OCI-LY7 (cell line): Measurements from ENCODE around the gene TTC33. TPM values are rescaled to one million over a fixed set of nuclear protein-coding genes. Genes with fewer than 3 reads are reported as not detected.
A peak's percentile ranks its signal among the peaks of the same experiment; 100 is the strongest.

Experiments
- BruUV-seq: library from RNA; stranded (reverse); fragments of 400-500 nt; replicated peaks from 2 replicates; lab custom pipeline; 2021; lab: Mats Ljungman, UMichigan
- CTCF ChIA-PET: fragments of 300-600 bp; sonication (Branson Sonifier 250); formaldehyde crosslinking; loops from one replicate; lab custom pipeline; 2022; ENCODE audit warnings: antibody characterized with exemption; ENCODE audit not compliant: unreplicated experiment; lab: Charles Lee
- POLR2A ChIA-PET: fragments of 300-600 bp; sonication (Branson Sonifier 250); formaldehyde crosslinking; loops from one replicate; lab custom pipeline; 2022; ENCODE audit warnings: antibody characterized with exemption; lab: Charles Lee
- DNase-seq: peaks from one replicate; pipeline ENCODE4 v3.0.0-alpha.2; 2015; ENCODE audit warnings: low spot score
- H2AFZ ChIP-seq: fragments of 200-600 bp; sonication (generic), shearing (Covaris generic); 2 replicates; pipeline ENCODE4 v1.6.1; 2014; ENCODE audit warnings: mild to moderate bottlenecking, antibody characterized with exemption, low read length, moderate library complexity
- H3K27ac ChIP-seq: fragments of 200-600 bp; sonication (generic); 2 replicates; pipeline ENCODE4 v1.5.1; 2014; ENCODE audit warnings: mixed run types, low read depth, mild to moderate bottlenecking, moderate library complexity, low read length, inconsistent platforms; ENCODE audit not compliant: poor library complexity, severe bottlenecking
- H3K36me3 ChIP-seq: fragments of 200-600 bp; sonication (generic); 2 replicates; pipeline ENCODE4 v1.6.1; 2014; ENCODE audit warnings: mild to moderate bottlenecking, antibody characterized with exemption, low read length, moderate library complexity, mixed read lengths; ENCODE audit not compliant: insufficient read depth
- H3K4me1 ChIP-seq: fragments of 200-600 bp; sonication (generic); 2 replicates; pipeline ENCODE4 v1.5.1; 2014; ENCODE audit warnings: mild to moderate bottlenecking, low read length; ENCODE audit not compliant: insufficient read depth, poor library complexity, severe bottlenecking
- H3K4me2 ChIP-seq: fragments of 200-600 bp; sonication (generic); 2 replicates; pipeline ENCODE4 v1.6.1; 2014; ENCODE audit warnings: mild to moderate bottlenecking, low read length
- H3K4me3 ChIP-seq: fragments of 200-600 bp; sonication (generic); 2 replicates; pipeline ENCODE4 v1.5.1; 2014; ENCODE audit warnings: mild to moderate bottlenecking, low read depth, low read length; ENCODE audit not compliant: poor library complexity, severe bottlenecking
- H3K79me2 ChIP-seq: fragments of 200-600 bp; sonication (generic); 2 replicates; pipeline ENCODE4 v1.6.1; 2016; ENCODE audit warnings: low read depth, mild to moderate bottlenecking, low read length, moderate library complexity, mixed read lengths; ENCODE audit not compliant: insufficient read depth
- H3K9me2 ChIP-seq: fragments of 200-600 bp; sonication (generic); 2 replicates; pipeline ENCODE4 v1.6.1; 2016; ENCODE audit warnings: mild to moderate bottlenecking, low read length, mixed read lengths; ENCODE audit not compliant: insufficient read depth
- H3K9me3 ChIP-seq: fragments of 200-600 bp; sonication (generic); 2 replicates; pipeline ENCODE4 v1.6.1; 2014; ENCODE audit warnings: mild to moderate bottlenecking, mixed run types, low read length, mixed read lengths
- H4K20me1 ChIP-seq: fragments of 200-600 bp; sonication (generic); 2 replicates; pipeline ENCODE4 v1.6.1; 2014; ENCODE audit warnings: mild to moderate bottlenecking, antibody characterized with exemption, low read length, moderate library complexity, mixed read lengths; ENCODE audit not compliant: insufficient read depth
- EZH2phosphoT487 ChIP-seq: fragments of 200-600 bp; sonication (generic); IDR thresholded peaks from 2 replicates; pipeline ENCODE4 v1.6.1; 2018; ENCODE audit warnings: low read depth, borderline replicate concordance, mild to moderate bottlenecking, mixed run types, antibody characterized with exemption, low read length, moderate library complexity, mixed read lengths
- intact Hi-C: fragments of 100-400 bp; cut with micrococcal nuclease; formaldehyde crosslinking; loops from one replicate; pipeline ENCODE4 v1.10.0; 2022; ENCODE audit not compliant: unreplicated experiment
- total RNA-seq, 2 experiments: library from RNA; depleted of rRNA in 1 of 2; stranded (reverse); fragments of >200 nt in 1 of 2; shearing (Covaris generic) in 1 of 2; gene quantifications; 2 replicates each; pipeline ENCODE4 v1.2.3, GENCODE V29; 2014 to 2022
- TF ChIP-seq, protein P1 (sequence below): fragments of 200-600 bp; sonication (generic); conservative IDR thresholded peaks from 2 replicates; pipeline ENCODE4 v1.5.1; 2014; ENCODE audit warnings: mild to moderate bottlenecking, antibody characterized with exemption, low read length, moderate library complexity, mixed read lengths

TTC33 gene
- total RNA-seq, 2 experiments from 2014 or later: 15.9 to 20.5 TPM

GRCh38 chr5:40688127-40688761 lies 67.5 kb downstream of the TTC33 start:
- H4K20me1 ChIP-seq: no peaks in the 10 kb centered on the region

GRCh38 chr5:40687321-40687720 lies 68.4 kb downstream of the TTC33 start:
- Histone ChIP-seq H3K4me1 (no peaks in the 10 kb centered on the region), H4K20me1 (no peaks in the 10 kb centered on the region), H3K27ac (no peak overlapping the region), H3K9me3 (no peaks in the 10 kb centered on the region), H3K4me3 (no peak overlapping the region), H3K36me3 (no peaks in the 10 kb centered on the region), H3K79me2 (no peaks in the 10 kb centered on the region), H3K4me2 (no peak overlapping the region), H2AFZ (no peak overlapping the region), H3K9me2 (no peaks in the 10 kb centered on the region)
- TF ChIP-seq, protein P1, sequence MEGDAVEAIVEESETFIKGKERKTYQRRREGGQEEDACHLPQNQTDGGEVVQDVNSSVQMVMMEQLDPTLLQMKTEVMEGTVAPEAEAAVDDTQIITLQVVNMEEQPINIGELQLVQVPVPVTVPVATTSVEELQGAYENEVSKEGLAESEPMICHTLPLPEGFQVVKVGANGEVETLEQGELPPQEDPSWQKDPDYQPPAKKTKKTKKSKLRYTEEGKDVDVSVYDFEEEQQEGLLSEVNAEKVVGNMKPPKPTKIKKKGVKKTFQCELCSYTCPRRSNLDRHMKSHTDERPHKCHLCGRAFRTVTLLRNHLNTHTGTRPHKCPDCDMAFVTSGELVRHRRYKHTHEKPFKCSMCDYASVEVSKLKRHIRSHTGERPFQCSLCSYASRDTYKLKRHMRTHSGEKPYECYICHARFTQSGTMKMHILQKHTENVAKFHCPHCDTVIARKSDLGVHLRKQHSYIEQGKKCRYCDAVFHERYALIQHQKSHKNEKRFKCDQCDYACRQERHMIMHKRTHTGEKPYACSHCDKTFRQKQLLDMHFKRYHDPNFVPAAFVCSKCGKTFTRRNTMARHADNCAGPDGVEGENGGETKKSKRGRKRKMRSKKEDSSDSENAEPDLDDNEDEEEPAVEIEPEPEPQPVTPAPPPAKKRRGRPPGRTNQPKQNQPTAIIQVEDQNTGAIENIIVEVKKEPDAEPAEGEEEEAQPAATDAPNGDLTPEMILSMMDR: no peak
- no peak for TF ChIP-seq EZH2phosphoT487
- intact Hi-C loops: loop anchor here (5.0 kb wide), 4 partner anchors 50 to 1110 kb away; no protein-coding TSS in a partner anchor
- BruUV-seq: no TSS peak
- DNase-seq: no peak
- ChIA-PET CTCF (no interaction called here), POLR2A (interaction anchor here (0.8 kb wide), 1 partner anchor 312 kb away, joined by 3 read pairs; no protein-coding TSS in a partner anchor)

More at GRCh38 chr5:40688127-40688761, 67.5 kb downstream of the TTC33 start:
- ChIA-PET POLR2A (no interaction called here), CTCF (no interaction called here)
- Histone ChIP-seq H3K36me3 (no peaks in the 10 kb centered on the region), H3K4me2 (no peak overlapping the region), H2AFZ (no peak overlapping the region), H3K79me2 (no peaks in the 10 kb centered on the region), H3K9me3 (no peaks in the 10 kb centered on the region), H3K27ac (no peak overlapping the region), H3K4me3 (no peak overlapping the region), H3K4me1 (no peaks in the 10 kb centered on the region), H3K9me2 (no peaks in the 10 kb centered on the region)
- TF ChIP-seq, protein P1: peak; percentile 94
- TF ChIP-seq EZH2phosphoT487: no peak
- intact Hi-C loops: loop anchor here (1.0 to 5.0 kb wide), 7 partner anchors 49 to 1111 kb away; no protein-coding TSS in a partner anchor
- BruUV-seq: no TSS peak
- peak; percentile 84 for DNase-seq

DNA sequence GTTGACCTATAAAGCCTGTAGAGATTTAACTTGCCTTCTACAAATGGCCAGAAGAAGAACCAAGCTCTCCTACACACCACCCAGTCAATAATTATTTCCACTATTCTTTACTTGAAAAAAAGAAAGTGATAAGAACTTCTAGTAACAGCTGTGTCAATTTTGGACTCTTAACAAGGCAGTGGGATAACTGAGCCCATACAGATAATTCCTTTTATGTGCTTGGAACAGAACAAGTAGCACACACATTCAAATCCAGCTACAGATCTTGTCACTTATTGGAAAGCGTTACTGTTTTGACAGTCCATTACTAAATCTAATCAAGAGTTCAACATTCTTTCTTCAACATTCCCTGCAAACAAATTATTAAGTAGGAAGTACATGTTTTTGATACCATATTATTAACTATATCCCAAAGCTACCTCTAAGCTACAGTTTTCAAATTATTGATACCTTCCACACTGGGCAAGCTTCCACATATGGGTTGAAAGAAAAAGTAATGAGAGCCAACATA lies 69.7 kb downstream of the TTC33 start:
- ChIA-PET CTCF (no interaction called here), POLR2A (interaction anchor here (0.9 to 1.1 kb wide), 2 partner anchors 28 to 249 kb away, joined by 3 read pairs; no protein-coding TSS in a partner anchor)
- Histone ChIP-seq H3K9me2 (no peaks in the 10 kb centered on the region), H3K27ac (no peak overlapping the region), H3K4me2 (no peak overlapping the region), H3K79me2 (no peaks in the 10 kb centered on the region), H2AFZ (no peak overlapping the region), H3K4me3 (no peak overlapping the region), H3K36me3 (no peaks in the 10 kb centered on the region), H3K9me3 (no peaks in the 10 kb centered on the region), H4K20me1 (no peaks in the 10 kb centered on the region), H3K4me1 (no peaks in the 10 kb centered on the region)
- BruUV-seq: no TSS peak
- intact Hi-C loops: loop anchor here (5.0 kb wide), 4 partner anchors 51 to 1109 kb away; no protein-coding TSS in a partner anchor
- no peak for DNase-seq
- no peak for TF ChIP-seq EZH2phosphoT487
- TF ChIP-seq, protein P1: no peak
